HG02852 (cell line): ENCODE measurements around the gene SERTM1.

Source experiments
- ATAC-seq: cut with Tn5 transposase; IDR thresholded peaks from one replicate; pipeline ENCODE4 v1.9.1; 2021; ENCODE audit warnings: mild to moderate bottlenecking, moderate library complexity; ENCODE audit not compliant: unreplicated experiment

The SERTM1 gene

DNA sequence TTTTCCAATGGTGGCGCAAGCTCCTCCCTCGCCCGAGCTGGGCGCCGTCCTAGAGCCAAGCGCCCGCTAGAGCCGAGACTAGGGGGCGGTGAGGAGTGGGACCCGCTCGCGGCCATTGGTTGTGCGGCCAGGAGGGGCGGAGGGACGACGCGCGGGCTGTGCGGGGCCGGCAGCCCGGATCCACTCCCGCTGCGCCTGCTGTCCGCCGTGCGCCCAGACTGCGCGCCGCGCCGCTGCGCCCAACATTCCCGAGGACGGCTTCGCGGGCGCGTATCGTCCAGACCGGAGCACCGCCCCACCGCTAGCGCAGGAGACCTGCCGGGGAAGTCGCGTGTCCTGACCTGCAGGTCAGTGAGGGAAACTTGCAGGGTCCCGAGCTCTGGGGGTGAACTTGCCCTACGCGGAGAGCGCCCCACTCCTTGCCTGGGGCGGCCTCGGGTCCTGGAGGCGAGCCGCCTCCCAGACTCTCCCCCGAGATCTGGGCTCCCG is at the start of gene SERTM1:
Gene SERTM1 (plus strand): TSS at position 183 of the 489 bp plus-strand sequence. CDS start 21,059 bp downstream, outside the sequence.
- no peak for ATAC-seq

DNA sequence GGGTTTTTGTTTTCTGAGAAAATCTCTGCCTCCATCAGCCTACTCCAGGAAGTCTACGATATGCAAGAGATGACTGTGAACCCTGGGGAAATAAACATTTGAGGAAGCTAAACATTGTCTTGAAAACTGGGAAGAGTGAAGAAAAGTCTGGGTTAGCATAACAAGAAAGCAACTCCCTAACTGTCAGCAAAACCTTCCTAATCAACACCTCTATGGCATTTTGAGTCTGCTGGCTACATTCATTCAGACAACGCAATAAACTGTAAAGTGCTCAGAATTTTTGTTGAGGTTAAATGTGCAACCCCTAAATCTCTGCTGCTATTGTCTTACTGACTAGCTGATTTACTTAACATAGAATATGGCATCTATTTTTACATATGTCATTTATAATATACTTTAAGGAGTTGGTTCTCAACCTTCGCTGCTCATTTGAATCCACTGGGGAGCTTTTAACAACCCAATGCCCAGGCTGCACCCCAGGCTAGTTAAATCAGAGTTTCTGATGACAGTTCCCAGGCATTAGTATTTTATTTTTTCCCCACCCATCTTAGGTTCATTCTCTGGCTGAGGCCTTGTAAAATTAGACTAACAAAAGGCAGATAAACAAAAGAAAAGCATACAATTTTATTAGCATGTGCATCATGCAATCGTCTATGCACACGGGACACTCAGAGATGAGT is 45.3 kb upstream of the SERTM1 start:
- ATAC-seq, result no peak

DNA sequence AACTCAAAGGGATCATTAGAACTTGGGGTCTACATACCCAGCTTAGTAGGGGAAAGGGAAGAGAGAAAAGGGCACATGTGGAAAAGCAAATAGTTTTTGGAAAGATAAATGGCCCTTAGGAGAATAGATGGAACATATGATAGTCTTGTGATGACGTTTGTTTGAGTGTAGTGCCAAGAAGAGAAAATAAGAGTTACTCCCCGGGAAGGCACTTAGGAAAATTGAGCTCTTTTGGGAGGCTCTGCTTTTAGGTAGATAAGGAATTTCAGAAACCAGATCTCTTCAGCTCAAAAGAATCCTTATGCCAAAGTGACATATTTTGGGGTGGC is 44.8 kb upstream of the SERTM1 start:
- ATAC-seq, result no peak

DNA sequence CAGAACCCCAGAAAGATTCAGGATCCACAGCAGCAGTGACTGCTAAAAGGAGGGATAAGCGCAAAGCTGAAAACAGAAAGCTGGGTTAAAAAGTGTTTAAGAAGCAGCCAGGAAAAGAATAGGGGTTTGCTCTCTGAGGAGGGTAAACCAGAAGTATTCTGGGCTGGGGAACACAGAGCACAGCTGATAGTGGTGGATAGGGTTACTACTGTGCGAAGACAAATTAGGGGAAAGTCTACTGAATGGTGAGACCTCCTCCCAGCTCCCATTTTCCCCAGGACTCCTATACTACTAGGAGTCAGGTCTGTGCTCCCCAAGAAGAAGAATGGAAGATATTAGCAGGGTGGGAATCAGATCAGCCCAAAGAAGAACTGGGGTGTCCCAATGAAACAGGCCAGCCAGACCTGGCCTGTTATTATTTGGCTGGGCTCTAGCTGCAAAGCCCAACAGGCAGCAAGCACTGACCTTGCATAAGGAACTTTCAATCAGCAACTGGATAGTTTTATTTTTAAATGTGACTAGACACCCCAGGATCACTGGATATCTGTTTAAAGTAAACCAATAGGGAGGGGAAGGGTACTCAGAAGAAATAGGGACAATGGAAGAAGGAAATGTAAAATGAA is 43.5 kb upstream of the SERTM1 start:
- no peak for ATAC-seq

DNA sequence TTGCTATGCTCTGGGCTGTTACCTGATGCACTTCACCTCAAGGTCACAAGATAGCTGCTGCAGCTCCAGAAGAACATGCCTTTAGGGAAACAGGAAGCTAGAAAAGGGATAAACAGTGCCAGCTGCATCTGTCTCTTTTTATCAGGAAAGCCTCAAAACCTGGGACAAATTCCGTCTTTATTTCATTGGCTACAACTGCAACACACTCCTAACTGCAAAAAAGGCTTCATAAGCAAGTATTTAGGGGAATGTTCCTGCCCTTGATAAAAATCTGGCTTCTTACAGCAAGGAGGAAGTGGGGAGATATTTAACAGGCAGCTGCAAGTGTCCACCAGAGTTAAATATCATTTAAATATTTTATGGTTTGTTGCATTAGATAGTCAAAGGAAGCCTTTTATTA is 34.2 kb upstream of the SERTM1 start:
- no peak for ATAC-seq

DNA sequence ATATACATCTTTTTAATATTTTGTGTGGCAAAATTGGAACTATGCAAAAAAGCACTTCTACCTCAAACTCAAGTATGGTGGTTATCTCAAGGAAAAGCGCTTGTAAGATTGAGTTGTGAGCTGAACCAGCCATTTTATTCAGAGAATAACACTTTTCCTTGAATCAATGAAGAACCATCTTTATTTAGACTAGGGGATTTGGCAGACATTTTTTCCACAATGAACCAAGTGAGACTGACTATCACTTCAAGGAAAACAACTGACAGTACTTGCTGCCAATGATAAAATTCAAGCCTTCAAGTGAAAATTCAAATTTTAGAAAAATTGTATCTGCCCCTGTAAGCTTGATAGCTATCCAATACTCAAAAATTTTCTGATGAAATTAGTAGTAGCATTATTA is 23.2 kb upstream of the SERTM1 start:
- no peak for ATAC-seq

DNA sequence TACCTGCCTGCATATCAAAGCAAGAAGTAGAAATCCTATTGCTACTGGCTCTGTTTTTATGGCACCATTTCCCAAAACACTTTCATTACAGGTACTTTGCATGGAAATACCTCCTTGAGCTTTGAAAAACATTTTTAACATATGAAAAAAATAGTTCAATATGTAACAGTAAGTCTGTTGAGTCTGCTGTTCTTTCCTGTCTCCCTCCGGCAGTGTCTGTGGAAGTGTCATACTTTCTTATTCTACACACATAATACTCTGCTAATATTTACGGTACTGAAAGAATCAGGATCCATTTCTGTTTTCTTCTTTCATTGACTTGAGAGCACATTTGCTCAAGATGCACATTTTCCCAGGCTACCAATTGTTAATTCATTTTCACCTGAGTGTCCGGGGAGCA is 8.2 kb upstream of the SERTM1 start:
- no peak for ATAC-seq

DNA sequence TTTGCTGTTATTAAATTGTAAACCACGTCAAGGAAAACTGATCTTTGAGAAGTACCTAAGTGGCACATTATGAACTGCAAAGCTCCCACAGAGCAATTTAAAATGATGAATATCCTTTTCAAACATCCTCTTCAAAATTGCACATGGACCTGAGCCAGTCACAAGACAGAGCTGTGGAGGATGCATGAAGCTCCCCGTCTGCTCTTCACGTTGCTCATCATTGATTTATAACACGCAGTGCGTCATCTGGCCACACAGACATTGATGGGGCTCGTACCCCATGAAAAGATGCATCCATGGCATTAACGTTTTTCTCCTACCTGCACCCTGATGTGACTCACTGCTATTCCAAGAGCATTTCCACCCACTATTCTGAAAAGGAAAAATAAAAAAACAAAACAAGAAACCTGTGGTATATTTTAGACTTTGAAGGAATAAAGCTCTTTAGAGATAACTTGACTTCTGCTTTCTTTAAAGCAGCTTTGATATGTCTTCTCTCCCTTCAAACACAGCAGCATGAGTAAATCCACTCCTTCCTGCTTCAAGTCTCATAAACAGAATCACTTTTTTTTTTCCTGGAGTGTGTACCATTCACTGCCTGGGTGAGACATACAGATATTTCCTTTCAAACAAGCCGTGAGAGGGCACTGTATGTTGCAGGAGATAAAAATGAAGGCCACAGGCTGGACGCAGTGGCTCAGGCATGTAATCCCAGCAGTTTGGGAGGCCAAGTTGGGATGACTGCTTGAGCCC is 7.2 kb upstream of the SERTM1 start:
- no peak for ATAC-seq

DNA sequence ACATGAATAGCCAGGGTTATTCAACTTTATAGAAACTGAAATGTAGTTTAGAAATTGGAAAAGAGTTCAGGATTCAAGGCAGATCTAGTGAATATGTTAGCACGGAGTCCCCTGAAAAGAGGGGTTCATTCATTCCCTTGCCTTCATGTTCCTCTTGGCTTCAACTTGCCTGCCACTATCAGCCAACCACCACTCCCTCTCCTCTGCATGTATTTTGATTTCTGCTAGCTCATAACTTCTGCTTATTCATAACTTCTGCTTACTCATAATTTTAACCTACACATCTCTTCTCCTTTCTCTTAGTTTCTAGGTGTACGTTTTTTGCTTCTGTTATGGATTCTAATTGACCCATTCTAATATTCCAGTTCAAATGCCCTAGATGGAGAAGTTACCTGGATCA is 5.5 kb upstream of the SERTM1 start:
- ATAC-seq, result no peak

DNA sequence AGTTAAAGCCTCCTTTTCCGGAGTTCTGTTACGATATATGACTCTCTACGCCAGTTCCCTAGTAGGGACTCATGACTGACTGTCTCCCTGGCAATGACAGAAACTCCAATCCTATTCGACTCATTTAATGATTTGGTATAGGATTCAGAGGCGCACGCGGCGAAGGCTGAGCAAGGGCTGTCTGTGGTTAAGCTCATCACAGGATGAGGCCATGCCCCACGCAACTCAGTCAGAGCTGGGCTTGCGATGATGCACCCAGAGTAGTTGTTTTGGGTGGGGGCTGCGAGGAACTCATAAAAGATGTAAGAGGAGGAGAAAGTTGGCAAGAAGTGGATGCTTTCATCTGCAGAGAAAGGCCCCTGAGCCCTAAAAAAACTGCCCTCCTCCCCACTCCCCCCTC is 468 bp upstream of the SERTM1 start:
- ATAC-seq, result no peak

DNA sequence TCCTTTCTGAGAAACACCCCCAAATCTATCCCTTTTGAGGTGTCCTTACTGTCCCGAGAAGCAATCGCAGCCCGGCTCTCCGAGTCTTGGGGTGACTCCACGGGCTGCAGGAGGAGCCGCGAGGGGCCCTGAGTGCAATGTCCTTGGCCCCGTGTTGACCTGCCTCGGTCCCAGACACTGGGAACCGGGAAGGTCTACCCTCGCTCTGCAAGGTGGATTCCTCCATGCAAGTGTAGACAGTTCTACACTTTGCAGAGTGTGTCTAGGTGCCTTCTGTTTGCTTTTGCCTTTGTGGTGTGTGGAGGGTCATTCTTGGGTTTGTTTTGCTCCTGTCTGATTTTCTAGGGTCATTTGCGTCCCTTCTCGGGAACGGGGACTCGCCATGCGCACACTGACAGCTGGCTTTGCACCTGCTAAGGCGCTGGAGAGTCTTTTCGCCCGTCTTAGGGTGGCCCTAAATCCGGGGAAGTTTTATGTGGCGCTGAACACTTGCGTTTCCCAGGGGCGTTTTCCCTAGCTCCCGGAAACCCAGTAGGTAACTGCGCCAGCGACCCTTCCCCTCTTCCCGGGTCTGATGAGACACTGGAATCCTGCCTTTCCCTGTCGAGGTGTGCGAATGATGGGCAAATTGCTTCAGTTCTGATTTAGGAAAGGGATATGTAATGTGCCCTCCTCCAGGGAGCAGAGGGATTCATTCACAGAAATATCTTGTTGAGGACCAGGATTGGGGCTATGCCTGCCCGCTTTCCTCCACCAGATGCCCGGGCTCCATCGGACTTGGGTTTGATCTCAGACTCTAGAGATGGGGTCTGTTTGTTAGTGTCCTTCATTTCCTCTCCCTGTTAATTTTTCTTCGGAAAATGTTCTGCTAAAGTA is 755 bp downstream of the SERTM1 start:
- no peak for ATAC-seq

DNA sequence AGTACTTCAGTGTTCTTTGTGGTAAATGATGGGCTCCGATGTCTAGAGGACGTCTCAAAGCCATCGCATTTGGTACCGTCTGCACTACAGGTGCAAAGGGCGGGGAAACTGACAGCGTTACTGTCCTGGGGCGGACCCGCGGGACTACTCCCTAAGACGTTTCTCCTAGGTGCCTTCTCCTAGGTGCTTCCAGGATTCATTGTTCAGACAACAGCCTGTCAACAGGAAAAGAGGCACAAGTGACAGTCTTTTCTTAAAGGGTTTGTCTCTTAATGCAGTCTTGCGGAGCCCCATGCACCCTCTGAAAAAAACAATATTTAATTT is 1.4 kb downstream of the SERTM1 start:
- no peak for ATAC-seq

DNA sequence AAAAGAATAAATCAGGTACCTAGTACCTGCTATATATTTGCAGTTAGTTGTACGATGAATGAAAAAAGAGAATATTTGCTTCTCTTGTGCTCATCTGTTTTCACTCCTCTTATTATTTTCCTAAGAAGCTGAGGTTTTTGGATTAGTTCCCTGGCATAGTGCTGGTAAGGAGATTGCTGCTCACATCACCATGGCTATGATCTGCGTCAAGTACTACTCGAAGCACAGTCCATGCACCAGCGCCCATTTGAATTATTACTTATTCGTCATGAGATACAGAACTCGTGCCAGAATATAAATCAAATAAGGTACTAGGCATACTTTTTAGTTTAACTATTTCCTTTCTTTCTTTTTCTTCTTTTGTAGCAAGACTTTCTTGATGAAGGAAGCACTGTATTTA is 7.1 kb downstream of the SERTM1 start:
- ATAC-seq, result no peak

DNA sequence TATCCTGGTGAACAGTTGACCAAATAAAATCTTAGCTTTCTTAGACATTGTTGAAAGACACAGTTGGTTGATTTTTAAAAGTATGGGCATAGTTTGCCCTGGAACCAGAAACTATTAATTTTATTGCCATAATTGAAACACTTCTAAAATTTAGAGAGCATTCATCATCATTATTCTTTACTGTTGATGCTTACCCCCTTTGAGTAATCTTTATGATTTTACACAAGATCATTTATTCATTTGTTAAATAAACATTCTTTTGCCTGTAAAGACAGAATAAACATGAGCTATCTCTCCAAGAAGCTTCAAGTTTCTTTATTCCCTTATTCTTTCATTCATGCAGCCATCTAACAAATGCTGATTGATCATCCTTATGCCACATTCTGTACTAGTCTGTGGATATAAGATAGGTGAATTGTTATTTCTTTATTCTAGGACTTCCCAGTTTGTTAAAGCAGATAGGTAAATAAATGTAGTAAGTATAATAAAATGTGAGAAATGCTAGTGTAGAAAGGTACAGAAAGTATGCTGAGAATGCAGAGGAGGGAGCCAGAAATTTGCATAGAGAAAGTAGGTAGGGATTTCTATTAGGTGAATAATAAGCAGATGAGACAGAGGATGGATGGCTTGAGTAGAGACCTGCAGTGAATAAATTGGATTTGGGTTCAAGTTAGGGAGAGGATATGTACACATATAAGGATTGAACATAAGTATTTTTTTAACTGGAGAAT is 8.2 kb downstream of the SERTM1 start:
- no peak for ATAC-seq

DNA sequence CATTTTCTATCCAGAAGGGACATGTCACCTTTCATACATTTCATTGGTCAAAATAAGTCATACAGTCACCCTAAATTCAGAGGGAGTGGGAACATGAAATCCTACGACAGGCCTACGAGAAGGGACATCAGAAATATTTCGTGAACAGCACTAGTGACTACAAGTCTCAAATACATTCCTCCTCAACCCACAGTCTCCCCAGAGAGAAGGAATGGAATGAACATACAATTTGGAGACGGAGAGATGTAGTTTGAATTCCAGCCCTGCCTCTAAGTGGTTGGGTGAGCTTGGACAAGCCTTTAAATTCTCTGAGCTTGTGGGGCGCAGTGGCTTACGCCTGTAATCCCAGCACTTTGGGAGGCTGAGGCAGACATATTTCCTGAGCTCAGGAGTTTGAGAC is 9.9 kb downstream of the SERTM1 start:
- ATAC-seq, result no peak

DNA sequence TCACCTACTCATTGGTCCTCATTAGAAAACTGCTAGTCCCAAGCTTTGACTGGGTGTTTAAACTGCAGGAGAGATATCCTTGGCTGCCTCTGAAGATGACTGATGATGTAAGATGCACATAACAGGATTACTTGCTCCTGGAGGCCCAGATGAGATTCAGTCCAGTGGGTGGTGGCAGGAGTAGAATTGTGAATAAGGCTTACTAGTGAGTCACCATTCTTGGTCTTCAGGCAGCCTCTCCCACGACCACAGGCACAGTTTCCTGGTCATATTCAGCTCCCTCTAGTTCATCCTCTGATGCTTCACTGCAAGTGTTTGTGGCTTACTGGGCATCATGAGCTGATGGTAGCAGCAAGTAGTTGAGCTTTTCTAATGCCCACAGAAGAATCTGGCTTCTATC is 12.1 kb downstream of the SERTM1 start:
- no peak for ATAC-seq

DNA sequence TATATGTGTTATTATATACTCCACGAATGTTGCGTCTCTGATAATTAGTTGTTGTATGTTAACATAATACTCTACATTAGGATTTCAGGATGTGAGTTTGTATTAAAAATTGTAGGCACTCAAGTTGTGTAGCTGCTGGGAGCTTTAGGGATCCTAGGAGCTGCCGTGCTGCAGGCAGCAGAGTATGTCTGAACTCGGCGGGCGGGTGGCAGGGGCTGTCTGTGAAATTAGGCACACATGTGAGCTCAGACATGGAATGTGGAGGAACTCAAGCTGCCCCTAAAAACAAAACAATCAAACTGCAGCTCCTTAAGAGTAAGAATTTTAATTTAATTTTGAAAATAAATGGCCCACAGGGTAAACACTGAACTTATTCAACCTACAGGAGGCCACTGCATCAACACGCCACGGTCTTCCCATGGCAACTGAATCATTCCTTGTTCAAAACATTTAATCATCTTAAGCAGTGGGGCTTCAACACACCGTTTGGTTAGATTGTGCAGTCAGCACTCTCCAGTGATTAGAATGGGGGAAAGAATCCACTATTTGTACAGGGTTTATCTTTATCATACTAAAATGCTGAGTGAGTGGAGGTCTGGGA is 22.7 kb downstream of the SERTM1 start:
- no peak for ATAC-seq

DNA sequence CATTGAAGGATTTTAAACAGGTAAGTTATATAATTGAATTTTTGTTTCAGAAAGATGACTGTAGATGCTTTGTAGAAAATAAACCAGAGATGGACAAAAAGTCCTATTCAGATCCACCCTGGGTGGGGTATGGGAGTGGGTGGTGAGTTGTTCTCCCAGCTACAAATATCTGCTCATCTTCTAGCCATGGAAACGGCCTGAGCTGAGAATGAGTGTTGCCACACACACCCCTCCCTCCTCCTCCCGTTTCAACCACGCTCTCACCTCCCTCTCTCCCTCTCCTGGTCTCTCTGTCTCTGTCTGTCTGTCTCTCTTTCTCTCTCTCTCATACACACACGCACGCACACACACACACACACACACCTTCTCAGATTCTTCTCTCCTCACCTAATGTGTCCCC is 26.4 kb downstream of the SERTM1 start:
- no peak for ATAC-seq

DNA sequence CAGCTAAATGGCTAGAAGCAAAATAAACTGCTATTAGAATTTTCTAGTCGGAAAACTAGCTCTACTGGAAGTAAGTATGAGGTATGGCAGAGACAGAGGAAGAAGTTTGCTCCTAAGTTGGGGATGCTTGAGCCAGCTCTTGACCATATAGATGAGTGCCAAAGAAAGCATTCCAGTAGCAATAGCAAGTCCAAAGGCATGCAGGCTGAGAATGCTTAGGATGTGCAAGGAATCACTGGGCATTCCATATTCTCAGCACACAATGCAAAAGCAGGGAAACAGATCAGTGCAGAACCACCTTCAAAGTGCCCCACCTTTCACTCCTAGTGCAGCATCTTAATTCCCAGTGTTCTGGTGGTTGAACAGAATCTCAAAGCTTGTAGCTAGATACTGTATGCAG is 32.9 kb downstream of the SERTM1 start:
- no peak for ATAC-seq

DNA sequence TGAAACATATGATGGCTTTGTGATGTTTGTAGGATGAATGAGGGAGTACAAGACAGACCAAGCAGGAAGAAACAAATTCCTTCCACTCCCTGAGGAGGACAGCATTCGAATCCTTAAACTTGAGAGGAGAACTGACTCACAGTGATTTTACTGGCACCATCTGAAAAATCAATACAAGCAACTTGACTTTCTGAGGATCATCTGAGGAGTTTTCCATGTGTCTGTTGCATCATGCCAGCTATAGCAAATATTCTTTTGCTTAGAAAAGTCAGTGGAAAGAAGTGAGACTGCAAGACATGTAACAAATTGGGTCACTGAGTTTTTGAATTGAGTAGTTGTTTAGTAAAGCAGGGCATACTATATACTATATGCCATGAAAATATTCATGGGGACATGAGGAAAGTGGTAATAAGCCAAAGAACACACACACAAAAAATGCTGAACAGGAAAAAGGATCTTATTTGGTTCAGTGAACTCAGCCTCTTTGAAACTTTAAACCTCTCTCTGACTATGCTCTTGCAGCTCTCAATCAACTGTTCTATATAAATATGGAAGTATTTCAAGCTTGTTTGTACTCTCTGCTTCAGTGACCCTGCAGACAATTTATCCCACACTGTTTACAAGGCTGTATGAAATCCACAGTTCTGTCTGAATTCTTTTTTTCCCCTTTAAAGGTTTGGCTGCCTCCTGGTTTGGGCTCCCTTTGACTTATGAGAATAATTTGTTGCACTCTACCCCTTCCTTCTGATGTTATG is 35.5 kb downstream of the SERTM1 start:
- ATAC-seq, result no peak
